GM18508 (cell line): Measurements from ENCODE around the gene BGN.

Experiments
- ATAC-seq: cut with Tn5 transposase; IDR thresholded peaks from one replicate; pipeline ENCODE4 v1.9.1; 2021; ENCODE audit warnings: moderate number of reproducible peaks; ENCODE audit not compliant: insufficient read depth, unreplicated experiment

BGN gene

DNA sequence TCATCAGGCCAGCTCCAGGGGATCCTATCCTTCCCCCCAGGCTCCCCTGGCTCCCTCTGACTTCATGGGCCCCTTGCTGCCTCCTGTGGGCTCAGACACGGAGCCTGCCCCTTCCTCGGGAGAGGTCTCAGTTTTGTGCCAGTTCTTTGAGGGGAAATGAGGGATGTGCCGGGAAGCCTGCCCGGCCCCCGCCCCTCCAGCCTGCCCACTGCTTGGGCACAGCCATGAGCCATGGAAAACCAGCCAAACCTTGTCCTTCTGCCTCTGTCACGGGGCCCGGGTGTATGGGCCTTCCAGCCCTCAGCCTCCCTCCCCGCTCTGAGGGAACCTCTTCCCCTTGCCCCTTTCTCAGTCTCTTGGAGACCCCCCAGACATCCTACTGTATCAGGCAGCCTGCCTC lies 6.8 kb downstream of the BGN start:
- no peak for ATAC-seq

DNA sequence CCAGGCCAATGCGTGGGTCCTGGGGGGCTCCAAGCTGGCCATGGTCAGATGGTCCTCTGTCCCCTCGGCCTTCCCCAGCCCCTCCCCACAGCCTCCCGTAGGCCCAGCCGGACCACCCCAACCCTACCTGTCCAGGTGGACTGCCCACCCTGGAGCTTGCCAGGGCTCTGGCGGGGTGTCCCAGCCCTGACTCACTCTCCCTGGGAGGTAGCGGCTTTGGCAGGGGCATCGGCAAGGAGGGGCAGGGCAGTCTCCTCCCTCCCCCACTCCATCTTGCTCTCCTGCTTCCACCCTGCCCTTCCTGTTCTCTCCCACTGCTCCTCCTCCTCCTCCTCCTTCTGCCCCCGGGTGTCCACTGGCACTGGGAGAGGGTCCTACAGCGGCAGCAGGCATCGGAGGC lies 7.4 kb downstream of the BGN start:
- ATAC-seq: no peak

DNA sequence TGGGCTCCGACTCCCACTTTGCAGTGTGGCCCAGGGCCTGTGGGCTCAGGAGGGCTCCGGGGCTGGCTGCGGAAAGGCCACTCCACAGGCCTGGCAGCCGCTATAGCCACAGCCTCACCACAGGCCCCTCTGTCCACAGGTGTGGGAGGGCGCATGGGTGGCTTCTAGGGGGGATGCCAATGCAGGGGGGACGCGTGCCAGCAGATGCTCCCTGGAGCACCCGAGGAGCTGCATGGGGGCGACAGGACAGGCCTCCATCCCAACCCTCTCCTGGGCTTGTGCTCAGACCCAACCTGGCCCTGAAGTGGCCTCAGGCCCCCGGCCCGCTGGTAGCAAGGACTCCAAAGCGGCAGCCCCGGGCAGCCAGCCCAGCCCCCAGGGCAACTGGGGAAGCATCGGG lies 8.0 kb downstream of the BGN start:
- ATAC-seq: no peak

DNA sequence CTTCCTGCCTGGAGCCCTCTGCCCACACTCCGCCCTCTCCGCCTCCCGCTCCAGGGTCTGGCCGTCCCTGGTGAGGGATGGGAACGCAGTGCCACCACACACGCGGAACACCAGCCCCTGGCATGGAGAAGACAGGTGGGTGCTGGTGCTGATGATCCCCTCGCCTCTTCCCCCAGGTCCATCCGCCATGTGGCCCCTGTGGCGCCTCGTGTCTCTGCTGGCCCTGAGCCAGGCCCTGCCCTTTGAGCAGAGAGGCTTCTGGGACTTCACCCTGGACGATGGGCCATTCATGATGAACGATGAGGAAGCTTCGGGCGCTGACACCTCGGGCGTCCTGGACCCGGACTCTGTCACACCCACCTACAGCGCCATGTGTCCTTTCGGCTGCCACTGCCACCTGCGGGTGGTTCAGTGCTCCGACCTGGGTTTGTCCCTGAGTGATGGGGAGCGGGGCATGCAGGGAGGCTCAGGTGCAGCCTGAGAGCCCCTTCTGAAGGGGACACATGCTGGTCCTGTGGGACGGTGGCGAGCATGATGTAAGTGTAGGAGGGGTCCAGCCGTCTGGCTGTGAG lies 9.8 kb downstream of the BGN start:
- ATAC-seq: no peak

DNA sequence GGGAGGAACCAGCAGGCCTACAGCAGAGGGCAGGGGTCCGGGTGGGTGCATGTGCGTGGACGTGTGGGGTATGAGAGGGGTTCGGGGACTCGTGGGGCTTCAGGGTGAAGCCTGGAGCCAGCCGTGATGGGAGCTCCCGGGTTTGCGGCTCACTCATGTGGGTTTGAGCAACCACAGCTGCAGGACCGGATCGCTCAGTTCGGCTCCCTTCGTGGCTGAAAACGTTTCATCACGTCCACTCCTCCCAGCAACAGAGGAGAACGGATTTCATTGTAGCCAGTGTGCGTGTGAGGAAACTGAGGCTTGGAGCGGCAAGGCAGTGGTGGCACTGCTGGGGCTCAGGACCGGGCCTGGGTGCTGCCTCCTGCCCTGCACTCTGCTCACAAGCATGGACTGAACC lies 10.6 kb downstream of the BGN start:
- no peak for ATAC-seq

DNA sequence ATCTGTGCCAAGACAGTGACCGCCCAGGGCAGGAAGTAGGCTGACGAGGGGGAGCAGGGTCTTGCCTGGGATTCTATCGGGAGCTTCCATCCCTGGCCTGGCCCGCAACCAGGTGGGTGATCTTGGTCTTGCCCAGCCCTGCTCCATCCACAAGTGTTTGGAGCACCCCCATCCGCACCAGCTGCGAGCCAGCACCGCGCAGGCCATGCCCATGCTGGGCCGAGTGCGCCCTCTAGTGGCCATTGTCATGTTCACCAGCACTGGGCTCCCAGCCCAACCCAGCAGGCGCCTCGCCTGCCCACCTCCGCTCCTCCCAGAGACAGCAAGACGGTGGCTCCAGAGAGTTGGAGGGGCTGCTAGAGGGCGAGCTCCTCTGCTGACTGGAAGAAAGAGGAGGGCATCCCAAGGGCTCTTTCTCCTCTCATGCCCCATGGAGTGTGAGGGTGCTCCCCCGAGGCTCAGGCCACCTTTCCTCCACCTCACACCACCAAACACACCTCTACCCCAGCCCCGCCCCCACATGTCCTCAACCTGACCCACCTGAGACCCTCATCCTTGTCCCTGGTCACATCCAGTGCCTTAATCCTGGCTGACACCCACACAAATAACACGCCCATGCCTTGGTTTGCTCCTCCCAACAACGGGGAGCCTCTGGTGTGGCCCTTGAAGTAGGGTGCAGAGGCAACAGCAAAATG lies 12.9 kb downstream of the BGN start:
- ATAC-seq: peak; percentile 51

DNA sequence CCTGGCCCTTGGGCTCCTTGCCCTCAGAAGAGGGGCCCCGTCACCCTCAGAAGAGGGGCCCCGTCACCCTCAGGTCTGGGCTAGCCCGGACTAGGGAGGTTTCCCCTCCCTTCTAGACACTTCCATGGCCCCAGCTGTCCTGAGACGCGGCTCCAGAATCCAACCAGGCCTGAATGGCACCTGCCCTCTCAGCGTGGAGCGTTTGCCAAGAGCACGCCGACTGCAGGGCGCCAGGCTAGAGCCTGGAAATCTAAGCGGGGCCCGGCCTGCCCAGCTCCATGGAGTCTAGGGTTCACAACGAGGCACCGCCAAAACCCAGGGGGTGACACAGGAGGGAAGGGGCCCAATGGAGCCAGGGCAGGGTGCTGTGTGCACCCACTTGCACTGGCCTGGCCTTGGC lies 14.8 kb downstream of the BGN start:
- no peak for ATAC-seq

DNA sequence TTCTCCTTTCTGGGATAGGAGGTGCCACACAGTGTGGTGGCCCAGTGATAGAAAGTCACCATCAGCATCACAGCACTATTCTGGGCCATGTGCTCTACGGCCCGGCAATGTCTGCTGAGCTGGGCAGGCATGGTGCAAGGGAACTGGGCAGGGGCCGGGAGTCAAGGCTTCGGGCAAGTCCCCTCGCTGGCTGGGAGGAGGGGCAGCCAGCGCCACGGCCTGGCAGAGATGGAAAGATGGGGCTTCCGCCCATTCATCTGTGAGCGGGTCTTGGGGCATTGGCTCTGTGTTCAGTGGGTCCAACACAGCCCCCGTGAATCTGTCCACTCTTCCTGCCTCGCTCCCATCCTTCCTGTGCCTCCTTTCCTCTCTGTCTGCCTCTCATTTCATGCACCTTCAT lies 15.6 kb downstream of the BGN start:
- ATAC-seq: no peak

DNA sequence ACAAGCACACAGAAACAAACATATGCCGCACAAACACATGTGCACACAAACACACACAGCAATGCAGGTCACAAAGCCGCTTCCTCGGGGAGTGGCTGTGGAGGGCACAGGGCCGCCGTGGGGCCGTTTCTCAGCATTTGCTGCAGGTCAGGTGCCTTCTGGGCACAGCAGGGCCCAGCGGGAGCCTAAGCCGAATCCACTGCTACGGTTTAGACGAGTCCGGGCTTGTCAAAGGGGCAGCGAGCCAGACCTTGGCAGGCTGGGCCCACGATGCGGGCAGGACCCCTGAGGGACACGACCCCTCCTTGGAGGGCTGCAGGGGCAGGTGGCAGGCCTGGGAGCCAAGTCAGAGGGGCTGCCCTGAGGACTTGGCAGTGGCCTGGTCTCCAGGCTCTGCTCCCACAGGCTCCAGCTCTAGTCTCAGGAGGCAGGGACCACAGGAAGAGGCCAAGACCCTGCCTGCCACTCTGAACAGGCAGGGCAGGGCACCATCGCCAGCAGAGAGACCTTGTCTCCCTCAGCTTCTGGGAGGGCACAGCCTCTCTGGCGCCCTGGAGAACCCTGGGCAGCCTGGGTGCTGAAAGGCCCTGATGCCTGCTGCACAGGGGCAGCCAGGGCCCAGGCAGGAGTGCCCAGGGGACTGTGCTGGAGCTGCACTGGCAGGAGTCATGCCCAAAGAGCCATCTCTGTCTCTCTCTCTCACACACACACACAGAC lies 17.2 kb downstream of the BGN start:
- no peak for ATAC-seq

DNA sequence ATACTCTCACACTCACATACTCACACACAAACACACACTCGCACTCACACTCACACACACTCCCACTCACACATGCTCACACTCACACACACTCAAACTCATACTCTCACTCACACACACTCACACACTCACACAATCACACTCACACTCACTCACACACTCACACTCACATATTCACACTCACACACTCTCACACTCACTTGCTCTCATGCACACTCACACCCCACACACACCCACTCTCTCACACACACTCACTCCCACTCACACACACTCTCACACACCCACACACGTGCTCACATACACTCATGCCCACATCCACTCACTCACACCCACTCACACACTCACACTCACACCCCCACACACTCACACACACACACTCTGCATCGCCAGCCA lies 17.7 kb downstream of the BGN start:
- ATAC-seq: no peak

DNA sequence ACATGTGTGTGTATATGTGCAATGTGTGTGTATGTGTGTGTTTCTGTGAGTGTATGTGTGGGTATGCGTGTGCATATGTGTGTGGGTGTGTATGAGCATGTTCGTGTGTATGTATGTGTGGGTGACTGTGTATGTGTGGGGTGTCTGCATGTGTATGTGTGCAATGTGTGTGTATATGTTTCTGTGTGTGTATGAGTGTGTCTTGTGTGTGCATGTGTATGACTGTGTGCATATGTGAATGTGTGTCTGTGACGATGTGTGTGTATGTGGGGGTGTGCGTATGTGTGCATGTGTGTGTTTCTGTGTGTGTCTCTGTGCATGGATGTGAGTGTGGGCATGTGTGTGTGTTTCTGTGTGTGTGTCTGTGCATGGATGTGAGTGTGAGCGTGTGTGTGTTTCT lies 18.5 kb downstream of the BGN start:
- no peak for ATAC-seq

DNA sequence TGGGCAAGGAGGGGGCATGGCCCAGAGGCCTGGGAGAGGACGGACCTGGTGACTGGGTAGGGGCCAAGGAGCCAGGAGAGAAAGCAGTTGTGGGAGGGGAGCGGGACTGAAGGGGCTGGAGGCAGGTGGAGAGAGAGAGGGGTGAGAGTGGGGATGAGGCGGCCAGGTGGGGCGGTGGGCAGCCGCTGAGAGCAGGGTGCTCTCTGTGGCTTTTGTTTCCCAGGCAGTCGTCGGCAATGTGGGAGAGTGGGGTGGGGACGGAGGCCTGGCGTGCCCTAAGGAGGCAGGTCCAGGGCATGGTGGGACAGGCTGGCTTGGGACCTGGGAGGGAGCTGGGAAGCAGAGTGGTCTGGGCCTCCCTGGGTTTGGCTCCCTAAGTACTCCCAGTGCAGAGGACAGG lies 19.5 kb downstream of the BGN start:
- no peak for ATAC-seq

DNA sequence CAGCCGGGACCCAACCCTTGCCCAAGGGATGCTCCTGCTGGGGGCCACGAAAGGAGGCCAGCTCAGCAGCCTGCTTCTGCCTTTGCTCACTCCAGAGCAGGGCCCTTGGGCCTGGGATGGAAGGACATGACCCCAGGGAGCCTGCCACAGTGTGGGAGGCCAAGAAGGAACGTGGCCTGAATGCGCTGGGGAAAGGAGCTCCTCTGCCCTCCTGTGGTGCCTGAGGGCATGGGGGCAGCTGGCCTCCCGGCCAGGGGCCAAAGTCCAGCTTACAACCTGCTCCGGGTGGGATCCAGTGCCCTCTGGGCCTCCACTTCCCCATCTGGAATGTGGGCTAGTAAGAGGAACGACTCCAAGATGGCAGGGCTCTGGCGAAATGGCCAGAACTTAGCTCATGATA lies 20.7 kb downstream of the BGN start:
- no peak for ATAC-seq

DNA sequence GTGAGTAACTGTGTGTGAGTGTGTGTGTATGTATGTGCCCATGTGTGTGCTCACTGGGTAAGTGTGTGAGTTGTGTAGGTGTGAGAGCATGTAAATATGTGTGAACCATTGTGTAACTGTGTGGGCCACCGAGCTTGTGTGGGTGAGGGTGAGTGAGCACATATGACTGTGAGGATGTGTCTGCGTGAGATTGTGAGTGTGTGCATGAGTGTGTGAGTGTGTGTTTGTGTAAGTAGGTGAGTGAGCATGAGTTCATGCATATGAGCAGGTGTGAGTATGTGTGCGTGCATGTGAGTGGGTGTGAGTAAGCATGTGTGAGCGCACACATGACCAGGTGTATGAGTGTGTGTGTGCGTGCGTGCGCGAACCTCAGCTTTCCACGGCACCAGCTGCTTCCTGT lies 21.3 kb downstream of the BGN start:
- ATAC-seq: no peak

DNA sequence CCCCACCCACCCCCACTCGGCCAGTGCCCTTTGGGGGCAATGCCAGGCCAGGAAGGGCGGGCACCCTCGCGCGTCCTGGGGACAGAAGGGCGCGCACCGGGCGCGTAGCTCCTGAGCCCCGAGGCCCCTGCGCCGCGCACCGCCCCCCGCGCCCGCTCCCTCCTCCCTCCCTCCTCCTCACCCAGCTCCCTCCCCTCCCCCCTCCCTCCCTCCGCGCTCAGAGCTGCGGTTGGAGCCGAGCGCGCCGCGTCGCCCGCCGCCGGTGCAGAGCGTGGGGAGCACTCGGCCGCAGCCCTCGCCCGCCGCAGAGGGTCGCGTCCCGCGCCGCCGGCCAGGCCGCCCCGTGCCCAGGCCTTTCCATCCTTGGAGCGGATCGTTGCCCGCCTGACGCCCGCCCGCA lies 22.6 kb downstream of the BGN start, which contains the start of gene ATP2B3:
Gene ATP2B3 (plus strand): TSS at position 220 of the 400 bp plus-strand sequence. CDS start 18,606 bp downstream, outside the sequence.
- ATAC-seq: no peak

DNA sequence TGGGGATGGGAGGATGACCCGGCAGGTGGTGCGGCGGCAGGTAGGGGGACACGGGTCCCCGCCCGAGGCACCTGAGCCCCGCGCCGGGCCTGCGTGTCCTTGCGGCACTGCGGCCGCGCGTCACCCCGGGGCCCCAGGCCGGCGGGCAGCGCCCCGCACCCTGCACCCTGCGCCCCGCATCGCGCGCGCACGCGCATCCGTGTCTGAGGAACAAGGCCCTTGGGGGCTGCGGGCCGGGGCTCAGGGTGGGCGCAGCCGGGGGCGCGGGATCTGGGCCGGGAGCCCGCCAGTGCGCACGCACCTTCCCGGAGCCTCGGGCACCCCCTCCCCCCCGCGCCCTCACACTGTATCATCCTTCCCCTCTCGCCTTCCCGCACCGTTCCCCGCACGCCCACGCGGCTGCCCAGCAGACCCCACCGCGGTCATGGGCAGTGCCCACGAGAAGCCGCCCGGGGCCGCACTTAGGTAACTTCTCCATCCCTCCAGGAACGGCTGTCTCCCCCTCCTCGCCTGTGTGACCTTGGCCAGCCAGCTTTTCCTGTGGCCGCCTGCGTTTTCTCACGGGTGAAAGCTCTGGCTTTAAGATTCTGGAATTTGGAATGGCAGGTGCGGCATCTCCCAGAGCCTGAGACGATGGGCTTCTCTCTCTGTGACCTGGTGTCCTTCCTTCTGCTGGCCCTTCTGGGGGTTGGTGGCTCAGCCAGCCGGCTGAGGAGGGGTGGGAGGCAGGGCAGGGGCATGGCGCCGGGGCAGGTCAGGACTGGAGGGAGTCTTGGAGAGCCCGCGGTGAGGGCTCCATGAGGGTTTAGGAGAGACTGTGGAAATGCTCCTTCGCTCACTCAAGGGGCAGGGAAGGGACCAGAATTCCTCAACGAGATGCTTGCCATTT lies 23.4 kb downstream of the BGN start:
- no peak for ATAC-seq

DNA sequence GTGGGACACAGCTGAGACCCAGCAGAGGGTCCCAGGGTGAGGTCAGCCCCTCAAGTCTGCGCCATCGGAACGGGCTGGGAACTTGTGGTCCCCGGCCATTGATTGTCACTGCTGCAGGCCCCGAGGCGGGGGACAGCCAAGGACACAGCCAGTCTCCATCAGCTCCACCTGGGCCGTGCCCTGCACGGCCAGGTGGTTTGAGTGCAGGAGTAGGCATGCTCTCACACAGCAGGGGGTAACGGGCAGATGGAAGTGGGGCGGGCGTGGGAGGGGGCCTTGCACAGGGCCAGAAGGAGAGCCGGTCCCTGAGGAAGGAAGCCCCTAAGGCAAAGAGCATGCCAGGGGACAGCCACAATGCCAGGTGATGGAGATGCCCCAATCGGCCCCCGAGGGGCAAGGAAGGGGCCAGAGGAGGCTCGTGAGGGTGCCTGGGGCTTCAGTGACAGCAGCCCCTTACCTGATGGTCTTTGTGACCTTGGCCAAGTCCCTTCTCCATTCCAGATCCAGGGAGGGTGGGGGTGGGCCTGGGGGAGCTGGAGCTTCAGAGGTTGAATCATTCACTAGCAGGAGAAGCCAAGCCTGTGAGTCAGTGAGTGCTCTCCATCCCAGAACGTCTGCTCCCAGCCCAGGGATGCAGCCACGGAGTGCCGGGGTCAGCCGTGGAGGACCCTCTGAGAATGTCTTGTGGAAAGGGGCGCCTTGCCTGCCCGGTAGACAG lies 24.9 kb downstream of the BGN start:
- ATAC-seq: no peak

DNA sequence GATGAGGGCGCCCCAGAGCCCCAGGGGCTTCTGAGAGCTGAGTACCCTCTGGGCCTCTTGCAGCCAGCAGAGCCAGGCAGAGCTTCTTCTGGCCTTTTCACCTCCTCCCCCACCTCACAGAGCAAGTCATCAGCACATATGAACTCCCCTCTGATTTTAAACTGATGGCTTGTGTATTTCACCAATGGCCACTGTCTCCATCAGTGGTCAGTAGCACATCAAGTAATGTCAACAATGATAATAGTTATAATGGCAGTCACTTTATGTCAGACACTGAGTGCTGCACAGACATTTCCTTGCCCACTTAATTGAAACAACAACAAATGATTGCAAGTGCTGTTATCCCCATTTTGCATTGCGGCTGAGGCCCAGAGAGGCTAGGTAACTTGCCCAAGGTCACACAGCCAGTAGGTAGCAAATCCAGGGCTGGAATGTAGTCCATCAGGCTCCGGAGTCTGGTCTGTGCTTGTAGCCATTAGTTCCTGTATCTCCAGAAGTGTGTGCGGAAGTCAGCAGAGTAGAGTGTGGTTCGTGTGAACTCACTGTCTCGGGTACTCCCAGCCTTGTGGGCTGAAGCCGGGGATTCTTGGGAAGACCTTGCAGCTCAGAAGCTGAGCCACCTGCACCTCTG lies 25.6 kb downstream of the BGN start:
- no peak for ATAC-seq

DNA sequence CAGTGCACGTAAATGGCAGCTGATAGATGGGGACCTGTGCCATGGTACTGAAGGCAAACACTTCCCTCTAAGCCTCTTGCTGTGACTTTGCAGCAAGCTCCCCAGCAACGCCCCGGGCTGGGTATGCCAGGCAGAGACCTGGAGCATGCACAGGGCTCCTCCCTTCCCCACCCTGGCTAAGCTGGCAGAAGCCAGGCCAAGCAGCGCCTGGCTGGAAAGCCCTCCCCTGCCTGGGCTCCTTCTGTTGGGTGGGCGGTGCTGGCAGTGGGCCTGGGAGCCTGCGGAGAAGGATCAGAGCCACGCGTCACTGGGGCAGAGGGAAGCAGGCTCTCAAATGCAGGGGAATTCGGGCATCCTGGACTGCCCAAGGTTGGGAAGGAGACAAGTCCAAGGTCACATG lies 26.3 kb downstream of the BGN start:
- no peak for ATAC-seq

DNA sequence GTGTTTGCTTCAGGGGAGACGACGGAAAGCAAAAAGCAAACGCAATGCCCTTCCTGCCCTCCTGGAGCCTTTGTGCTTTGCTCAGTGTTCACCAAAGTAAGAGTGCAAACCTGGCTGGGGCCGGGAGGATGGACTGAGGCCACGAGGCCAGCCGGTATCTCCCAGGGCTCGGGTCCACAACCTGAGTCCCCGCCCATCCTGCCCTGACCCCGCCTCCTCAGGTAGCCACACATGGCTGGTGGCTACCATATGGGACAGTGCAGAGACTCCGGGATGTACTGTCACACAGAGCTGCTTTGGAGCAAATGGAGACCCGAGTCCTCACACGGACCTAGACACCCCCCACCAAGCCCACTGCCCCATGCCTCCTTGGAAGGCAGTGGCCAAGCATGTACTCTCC lies 27.5 kb downstream of the BGN start:
- ATAC-seq: no peak
